ENCODE measurements around the gene CCDC136.

CCDC136 gene

DNA sequence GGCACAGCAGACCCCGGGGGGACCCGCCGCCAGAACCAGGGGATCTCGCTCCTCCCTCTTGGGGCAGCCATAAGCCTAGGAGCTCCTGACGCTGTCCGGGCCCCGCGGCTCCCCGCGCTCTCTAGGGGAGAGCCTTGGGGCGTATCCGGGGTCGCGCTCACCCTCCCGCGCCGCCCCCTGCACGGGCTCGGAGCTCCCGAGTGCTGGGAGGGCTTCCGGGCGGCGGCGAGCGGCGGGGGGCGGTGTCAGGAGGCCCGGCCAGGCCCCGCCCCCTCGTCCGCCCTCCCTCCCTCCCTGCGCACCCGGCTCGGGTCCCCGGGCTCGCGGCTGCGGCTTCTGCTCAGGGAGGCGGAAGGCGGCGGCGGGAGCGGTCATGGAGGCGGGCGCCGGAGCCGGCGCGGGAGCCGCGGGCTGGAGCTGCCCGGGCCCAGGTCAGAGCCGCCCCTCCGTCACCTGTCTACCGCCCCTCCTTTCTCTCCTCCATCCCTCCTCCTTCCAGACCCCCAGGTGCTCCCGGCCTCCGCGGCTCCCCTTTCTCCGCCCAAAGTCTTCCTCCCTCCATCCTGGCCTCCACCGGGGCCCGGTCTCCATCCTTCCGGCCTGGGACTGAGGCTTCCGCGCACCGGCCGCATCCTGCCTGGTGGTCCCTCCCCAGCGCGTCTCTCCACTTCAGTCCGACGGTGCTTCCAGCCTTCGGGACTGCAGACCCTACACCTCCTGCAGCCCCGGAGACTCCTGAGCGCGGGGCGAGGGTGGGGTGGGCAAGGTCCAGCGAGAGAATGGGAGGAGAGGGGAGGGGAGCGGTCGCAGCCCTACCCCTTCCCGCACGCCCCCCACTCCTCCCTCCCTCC is at the start of gene CCDC136:
CCDC136 (plus strand) TSS at position 848 of the 851 bp plus-strand sequence. CDS start 444 bp downstream, outside the sequence.
- no peak for TF ChIP-seq CTCF (conservative IDR thresholded peaks at IDR 0.05; ENCODE audit: control insufficient read depth, insufficient read depth, low read depth, low read length)
- peak within 1 kb of the TSS; percentile 74 for H3K4me3 ChIP-seq (ENCODE audit: control insufficient read depth, low read depth, low read length)
- peak; percentile 30 for DNase-seq (ENCODE audit: low read depth)

DNA sequence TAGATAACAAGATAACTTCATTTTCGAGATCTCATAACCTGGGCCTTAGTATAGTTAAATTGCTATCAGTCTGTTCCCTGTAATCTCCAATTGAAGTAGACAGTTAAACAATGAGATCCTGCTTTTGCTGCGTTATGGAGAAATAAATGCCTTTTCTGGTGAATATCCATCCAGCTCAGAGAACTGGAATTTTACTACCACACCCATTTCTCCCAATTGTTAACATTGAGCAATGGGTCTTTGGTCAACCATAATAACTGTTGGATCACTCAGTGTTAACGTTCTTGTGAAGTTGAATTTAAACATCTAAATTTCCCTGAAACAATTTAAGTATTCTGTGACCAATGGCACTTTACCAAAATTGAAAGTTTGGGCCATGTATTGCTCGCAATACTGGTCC is 49.6 kb upstream of the CCDC136 start:
- peak overlapping the region; percentile 84 for H3K4me3 ChIP-seq (ENCODE audit: control insufficient read depth, low read depth, low read length)
- TF ChIP-seq CTCF (conservative IDR thresholded peaks at IDR 0.05; ENCODE audit: control insufficient read depth, insufficient read depth, low read depth, low read length), result no peak
- DNase-seq (ENCODE audit: low read depth), result peak; percentile 94

GRCh38 chr7:128743112-128743772 is 48.5 kb upstream of the CCDC136 start:
- TF ChIP-seq CTCF (conservative IDR thresholded peaks at IDR 0.05; ENCODE audit: control insufficient read depth, insufficient read depth, low read depth, low read length), result no peak
- peak; percentile 67 for DNase-seq (ENCODE audit: low read depth)
- no peak overlapping the region for H3K4me3 ChIP-seq (ENCODE audit: control insufficient read depth, low read depth, low read length)

GRCh38 chr7:128744366-128744905 is 47.3 kb upstream of the CCDC136 start:
- DNase-seq (ENCODE audit: low read depth), result no peak
- no peak overlapping the region for H3K4me3 ChIP-seq (ENCODE audit: control insufficient read depth, low read depth, low read length)
- no peak for TF ChIP-seq CTCF (conservative IDR thresholded peaks at IDR 0.05; ENCODE audit: control insufficient read depth, insufficient read depth, low read depth, low read length)

DNA sequence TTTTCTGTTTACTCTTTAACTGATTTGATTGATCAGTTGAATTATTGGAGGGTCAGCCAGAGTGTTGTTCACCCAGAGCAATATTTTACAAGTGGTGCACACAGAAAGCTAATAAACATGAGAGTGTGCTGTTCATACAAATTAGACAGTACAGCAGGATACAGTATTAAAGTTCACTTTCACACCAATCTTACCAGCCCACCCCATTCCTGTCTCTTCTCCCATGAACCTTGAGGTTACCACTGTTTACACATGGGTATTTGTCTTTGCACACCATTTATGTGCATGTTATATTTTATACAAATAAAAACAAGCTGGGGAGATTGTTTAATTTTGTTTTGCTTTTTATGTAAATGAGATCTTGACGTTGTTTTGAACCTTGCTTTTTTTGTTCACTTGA is 46.1 kb upstream of the CCDC136 start:
- no peak for DNase-seq (ENCODE audit: low read depth)
- no peak for TF ChIP-seq CTCF (conservative IDR thresholded peaks at IDR 0.05; ENCODE audit: control insufficient read depth, insufficient read depth, low read depth, low read length)
- H3K4me3 ChIP-seq (ENCODE audit: control insufficient read depth, low read depth, low read length), result no peak overlapping the region

GRCh38 chr7:128747327-128748079 is 44.3 kb upstream of the CCDC136 start:
- DNase-seq (ENCODE audit: low read depth), result no peak
- no peak overlapping the region for H3K4me3 ChIP-seq (ENCODE audit: control insufficient read depth, low read depth, low read length)
- no peak for TF ChIP-seq CTCF (conservative IDR thresholded peaks at IDR 0.05; ENCODE audit: control insufficient read depth, insufficient read depth, low read depth, low read length)

All from fibroblast of mammary gland (primary cell).